ENCODE results near the gene GNG2.
A peak's percentile ranks its signal among the peaks of the same experiment; 100 is the strongest.

GNG2 gene

GRCh38 chr14:51989293-51990234 is 129.2 kb downstream of the GNG2 start, which contains the start of gene RTRAF (continued):
- TF ChIP-seq ZNF792 (tag by site-specific recombination; IDR thresholded peaks at IDR 0.05): no peak
- no peak for TF ChIP-seq ZNF544 (tag by site-specific recombination; IDR thresholded peaks at IDR 0.05)
- TF ChIP-seq ZNF394 (tag by site-specific recombination; IDR thresholded peaks at IDR 0.05; ENCODE audit: borderline replicate concordance): peak; percentile 64; the same call in 1 of the 2 replicates
- no peak for TF ChIP-seq ZNF548 (tag by site-specific recombination; IDR thresholded peaks at IDR 0.05)
- no peak for TF ChIP-seq ZNF529 (tag by site-specific recombination; IDR thresholded peaks at IDR 0.05; ENCODE audit: insufficient replicate concordance)
- no peak for TF ChIP-seq ZFHX2 (tag by site-specific recombination; conservative IDR thresholded peaks at IDR 0.05)
- peak; percentile 59 for TF ChIP-seq SP7 (tag by site-specific recombination; IDR thresholded peaks at IDR 0.05)
- TF ChIP-seq BCL11B (tag by site-specific recombination; IDR thresholded peaks at IDR 0.05; ENCODE audit: low read depth): no peak
- peak; percentile 80 for TF ChIP-seq PRDM1 (tag by site-specific recombination; IDR thresholded peaks at IDR 0.05)
- TF ChIP-seq INSM2 (tag by site-specific recombination; IDR thresholded peaks at IDR 0.05): no peak
- TF ChIP-seq ZBTB17 (tag by site-specific recombination; IDR thresholded peaks at IDR 0.05): peak; percentile 36
- no peak for TF ChIP-seq ZNF10 (tag by site-specific recombination; IDR thresholded peaks at IDR 0.05)
- no peak for TF ChIP-seq ZNF433 (tag by site-specific recombination; IDR thresholded peaks at IDR 0.05; ENCODE audit: low read depth)
- TF ChIP-seq ZNF398 (tag by site-specific recombination; IDR thresholded peaks at IDR 0.05): no peak
- no peak for TF ChIP-seq ZNF426 (tag by site-specific recombination; IDR thresholded peaks at IDR 0.05)
- TF ChIP-seq ZBTB1 (tag by site-specific recombination; IDR thresholded peaks at IDR 0.05): no peak
- TF ChIP-seq ZSCAN5A (tag by site-specific recombination; IDR thresholded peaks at IDR 0.05): no peak
- TF ChIP-seq KLF16 (tag by site-specific recombination; IDR thresholded peaks at IDR 0.05): peak; percentile 90
- TF ChIP-seq ZNF239 (tag by site-specific recombination; IDR thresholded peaks at IDR 0.05): no peak
- 0 out of 2 replicates have a peak, but pooled peaks have one; percentile 60 for TF ChIP-seq ZNF501 (tag by site-specific recombination; IDR thresholded peaks at IDR 0.05)
- no peak for TF ChIP-seq ELK4 (IDR thresholded peaks at IDR 0.05; ENCODE audit: borderline replicate concordance, low read depth, low read length)
- TF ChIP-seq ZNF560 (tag by site-specific recombination; IDR thresholded peaks at IDR 0.05; ENCODE audit: borderline replicate concordance): no peak
- TF ChIP-seq ZNF704 (tag by site-specific recombination; IDR thresholded peaks at IDR 0.05): peak; percentile 39; the same call in 1 of the 2 replicates
- no peak for TF ChIP-seq MZF1 (tag by site-specific recombination; IDR thresholded peaks at IDR 0.05; ENCODE audit: borderline replicate concordance)
- peak; percentile 99 for TF ChIP-seq ZNF335 (tag by site-specific recombination; conservative IDR thresholded peaks at IDR 0.05)
- TF ChIP-seq ZNF23 (tag by site-specific recombination; IDR thresholded peaks at IDR 0.05; ENCODE audit: borderline replicate concordance): no peak
- no peak for TF ChIP-seq ZSCAN30 (tag by site-specific recombination; IDR thresholded peaks at IDR 0.05)
- no peak for TF ChIP-seq ZNF670 (tag by site-specific recombination; IDR thresholded peaks at IDR 0.05; ENCODE audit: low read depth)
- TF ChIP-seq ZNF660 (tag by site-specific recombination; IDR thresholded peaks at IDR 0.05): 0 out of 2 replicates have a peak, but pooled peaks have one; percentile 51
- no peak for TF ChIP-seq ZNF658 (tag by site-specific recombination; IDR thresholded peaks at IDR 0.05)
- TF ChIP-seq AEBP2 (tag by site-specific recombination; IDR thresholded peaks at IDR 0.05; ENCODE audit: borderline replicate concordance): no peak
